HEK293 (cell line): Measurements from ENCODE around the gene HLA-DMA.

Experiments used
- FEZF1 ChIP-seq: fragments of 450-650 bp; formaldehyde crosslinking; IDR thresholded peaks from 2 replicates; pipeline ENCODE4 v1.5.1; 2016; ENCODE audit warnings: missing biosample characterization, missing genetic modification characterization
- GFI1B ChIP-seq: fragments of 450-650 bp; formaldehyde crosslinking; IDR thresholded peaks from 2 replicates; pipeline ENCODE4 v1.5.1; 2016; ENCODE audit warnings: missing biosample characterization, missing genetic modification characterization
- GLI4 ChIP-seq: fragments of 450-650 bp; formaldehyde crosslinking; IDR thresholded peaks from 2 replicates; pipeline ENCODE4 v1.5.1; 2016; ENCODE audit warnings: missing biosample characterization, missing genetic modification characterization
- KLF7 ChIP-seq: fragments of 450-650 bp; formaldehyde crosslinking; IDR thresholded peaks from 2 replicates; pipeline ENCODE4 v1.5.1; 2016; ENCODE audit warnings: missing biosample characterization, missing genetic modification characterization, borderline replicate concordance
- MZF1 ChIP-seq: fragments of 450-650 bp; formaldehyde crosslinking; IDR thresholded peaks from 2 replicates; pipeline ENCODE4 v1.5.1; 2017; ENCODE audit warnings: missing biosample characterization, missing genetic modification characterization, borderline replicate concordance
- OVOL3 ChIP-seq: fragments of 450-650 bp; formaldehyde crosslinking; IDR thresholded peaks from 2 replicates; pipeline ENCODE4 v1.5.1; 2016; ENCODE audit warnings: missing biosample characterization, missing genetic modification characterization
- RBAK ChIP-seq: fragments of 450-650 bp; formaldehyde crosslinking; IDR thresholded peaks from 2 replicates; pipeline ENCODE4 v1.5.1; 2016; ENCODE audit warnings: missing biosample characterization, missing genetic modification characterization
- WT1 ChIP-seq: fragments of 450-650 bp; formaldehyde crosslinking; IDR thresholded peaks from 2 replicates; pipeline ENCODE4 v1.5.1; 2016; ENCODE audit warnings: missing biosample characterization, missing genetic modification characterization
- ZBTB21 ChIP-seq: fragments of 450-650 bp; formaldehyde crosslinking; IDR thresholded peaks from 2 replicates; pipeline ENCODE4 v1.5.1; 2017; ENCODE audit warnings: missing biosample characterization, missing genetic modification characterization
- ZEB2 ChIP-seq: fragments of 450-650 bp; formaldehyde crosslinking; IDR thresholded peaks from 2 replicates; pipeline ENCODE4 v1.5.1; 2016; ENCODE audit warnings: missing biosample characterization, missing genetic modification characterization
- ZFP3 ChIP-seq: fragments of 450-650 bp; formaldehyde crosslinking; IDR thresholded peaks from 2 replicates; pipeline ENCODE4 v1.5.1; 2016; ENCODE audit warnings: low read depth, missing biosample characterization, missing genetic modification characterization
- ZFP37 ChIP-seq: fragments of 450-650 bp; formaldehyde crosslinking; IDR thresholded peaks from 2 replicates; pipeline ENCODE4 v1.5.1; 2016; ENCODE audit warnings: missing biosample characterization, missing genetic modification characterization
- ZFP69B ChIP-seq: fragments of 450-650 bp; formaldehyde crosslinking; IDR thresholded peaks from 2 replicates; pipeline ENCODE4 v1.5.1; 2016; ENCODE audit warnings: missing biosample characterization, missing genetic modification characterization
- ZIC2 ChIP-seq: fragments of 450-650 bp; formaldehyde crosslinking; IDR thresholded peaks from 2 replicates; pipeline ENCODE4 v1.5.1; 2016; ENCODE audit warnings: missing biosample characterization, missing genetic modification characterization
- ZNF175 ChIP-seq: fragments of 450-650 bp; formaldehyde crosslinking; IDR thresholded peaks from 2 replicates; pipeline ENCODE4 v1.5.1; 2016; ENCODE audit warnings: missing biosample characterization, missing genetic modification characterization
- ZNF23 ChIP-seq: fragments of 450-650 bp; formaldehyde crosslinking; IDR thresholded peaks from 2 replicates; pipeline ENCODE4 v1.5.1; 2016; ENCODE audit warnings: missing biosample characterization, missing genetic modification characterization, borderline replicate concordance
- ZNF248 ChIP-seq: fragments of 450-650 bp; formaldehyde crosslinking; IDR thresholded peaks from 2 replicates; pipeline ENCODE4 v1.5.1; 2017; ENCODE audit warnings: missing biosample characterization, missing genetic modification characterization
- ZNF311 ChIP-seq: fragments of 450-650 bp; formaldehyde crosslinking; IDR thresholded peaks from 2 replicates; pipeline ENCODE4 v1.5.1; 2017; ENCODE audit warnings: missing biosample characterization, missing genetic modification characterization, borderline replicate concordance
- ZNF530 ChIP-seq: fragments of 450-650 bp; formaldehyde crosslinking; IDR thresholded peaks from 2 replicates; pipeline ENCODE4 v1.5.1; 2016; ENCODE audit warnings: low read depth, missing biosample characterization, missing genetic modification characterization
- ZNF561 ChIP-seq: fragments of 450-650 bp; IDR thresholded peaks from 2 replicates; pipeline ENCODE4 v1.5.1; 2018; ENCODE audit warnings: missing biosample characterization, missing genetic modification characterization, borderline replicate concordance
- ZNF623 ChIP-seq: fragments of 450-650 bp; formaldehyde crosslinking; IDR thresholded peaks from 2 replicates; pipeline ENCODE4 v1.5.1; 2016; ENCODE audit warnings: missing biosample characterization, missing genetic modification characterization
- ZNF785 ChIP-seq: fragments of 450-650 bp; formaldehyde crosslinking; IDR thresholded peaks from 2 replicates; pipeline ENCODE4 v1.5.1; 2016; ENCODE audit warnings: missing biosample characterization, missing genetic modification characterization
- TF ChIP-seq, protein P1 (sequence below): fragments of 450-650 bp; formaldehyde crosslinking; IDR thresholded peaks from 2 replicates; pipeline ENCODE4 v1.5.1; 2016; ENCODE audit warnings: missing biosample characterization, missing genetic modification characterization
- TF ChIP-seq, protein P2 (sequence below): fragments of 450-650 bp; IDR thresholded peaks from 2 replicates; pipeline ENCODE4 v1.5.1; 2018; ENCODE audit warnings: missing biosample characterization, mild to moderate bottlenecking, missing genetic modification characterization
- TF ChIP-seq, protein P3 (sequence below): fragments of 450-650 bp; formaldehyde crosslinking; IDR thresholded peaks from 2 replicates; pipeline ENCODE4 v1.5.1; 2017; ENCODE audit warnings: missing biosample characterization, missing genetic modification characterization
- TF ChIP-seq, protein P4 (sequence below): fragments of 450-650 bp; formaldehyde crosslinking; IDR thresholded peaks from 2 replicates; pipeline ENCODE4 v1.5.1; 2017; ENCODE audit warnings: missing biosample characterization, missing genetic modification characterization
- TF ChIP-seq, protein P5 (sequence below): fragments of 450-650 bp; formaldehyde crosslinking; optimal IDR thresholded peaks from 2 replicates; pipeline ENCODE3; 2016; ENCODE audit warnings: missing biosample characterization, mild to moderate bottlenecking, missing genetic modification characterization
- TF ChIP-seq, protein P6 (sequence below): fragments of 450-650 bp; formaldehyde crosslinking; IDR thresholded peaks from 2 replicates; pipeline ENCODE4 v1.5.1; 2016; ENCODE audit warnings: missing biosample characterization, missing genetic modification characterization, low read depth
- TF ChIP-seq, protein P7 (sequence below): fragments of 450-650 bp; formaldehyde crosslinking; IDR thresholded peaks from 2 replicates; pipeline ENCODE4 v1.5.1; 2016; ENCODE audit warnings: missing biosample characterization, missing genetic modification characterization

The HLA-DMA gene

DNA sequence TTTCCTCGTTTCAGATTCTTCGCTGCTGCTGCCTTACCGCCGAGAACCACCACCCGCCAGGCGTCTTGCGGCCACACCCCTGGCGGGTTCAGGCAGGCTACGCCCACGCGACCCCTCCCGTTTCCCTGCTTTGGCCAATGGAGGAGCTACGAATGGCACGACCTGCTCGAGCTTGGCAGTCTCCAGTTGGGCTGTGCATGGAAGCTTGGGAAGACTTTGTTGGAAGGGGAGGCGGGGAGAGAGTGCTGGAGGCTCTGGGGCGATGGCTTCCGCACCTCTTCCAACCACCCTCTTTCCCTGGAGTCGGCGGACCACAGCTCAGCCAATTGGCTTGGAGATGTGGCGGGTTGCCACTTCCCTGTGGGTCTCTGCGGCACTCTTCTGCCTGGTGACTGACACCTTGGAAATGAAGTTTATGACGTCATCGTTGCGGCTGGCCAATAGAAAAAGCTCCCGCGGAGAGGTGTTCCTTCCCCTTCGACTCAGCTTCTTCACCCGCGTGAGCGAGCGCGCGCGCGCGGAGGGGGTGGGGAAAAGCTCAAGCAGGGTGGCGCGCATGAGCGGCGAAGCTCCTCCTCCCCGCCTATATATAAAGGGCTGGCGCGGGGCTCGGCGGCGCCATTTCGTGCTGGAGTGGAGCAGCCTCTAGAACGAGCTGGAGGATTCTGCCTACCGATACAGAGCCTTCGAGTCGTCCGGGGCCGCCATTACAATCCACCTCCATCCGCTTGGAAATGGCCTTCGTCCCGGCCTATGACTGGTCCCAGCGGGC lies 18.9 kb upstream of the HLA-DMA start (continued):
- TF ChIP-seq, protein P1, sequence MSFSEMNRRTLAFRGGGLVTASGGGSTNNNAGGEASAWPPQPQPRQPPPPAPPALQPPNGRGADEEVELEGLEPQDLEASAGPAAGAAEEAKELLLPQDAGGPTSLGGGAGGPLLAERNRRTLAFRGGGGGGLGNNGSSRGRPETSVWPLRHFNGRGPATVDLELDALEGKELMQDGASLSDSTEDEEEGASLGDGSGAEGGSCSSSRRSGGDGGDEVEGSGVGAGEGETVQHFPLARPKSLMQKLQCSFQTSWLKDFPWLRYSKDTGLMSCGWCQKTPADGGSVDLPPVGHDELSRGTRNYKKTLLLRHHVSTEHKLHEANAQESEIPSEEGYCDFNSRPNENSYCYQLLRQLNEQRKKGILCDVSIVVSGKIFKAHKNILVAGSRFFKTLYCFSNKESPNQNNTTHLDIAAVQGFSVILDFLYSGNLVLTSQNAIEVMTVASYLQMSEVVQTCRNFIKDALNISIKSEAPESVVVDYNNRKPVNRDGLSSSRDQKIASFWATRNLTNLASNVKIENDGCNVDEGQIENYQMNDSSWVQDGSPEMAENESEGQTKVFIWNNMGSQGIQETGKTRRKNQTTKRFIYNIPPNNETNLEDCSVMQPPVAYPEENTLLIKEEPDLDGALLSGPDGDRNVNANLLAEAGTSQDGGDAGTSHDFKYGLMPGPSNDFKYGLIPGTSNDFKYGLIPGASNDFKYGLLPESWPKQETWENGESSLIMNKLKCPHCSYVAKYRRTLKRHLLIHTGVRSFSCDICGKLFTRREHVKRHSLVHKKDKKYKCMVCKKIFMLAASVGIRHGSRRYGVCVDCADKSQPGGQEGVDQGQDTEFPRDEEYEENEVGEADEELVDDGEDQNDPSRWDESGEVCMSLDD (tag by site-specific recombination), result peak; percentile 46; the same call in 1 of the 2 replicates
- TF ChIP-seq ZIC2 (tag by site-specific recombination) (no peak; the same call in 1 of the 2 replicates), ZFP69B (tag by site-specific recombination) (0 out of 2 replicates have a peak, but pooled peaks have one; percentile 25), WT1 (tag by site-specific recombination) (peak; percentile 63), OVOL3 (tag by site-specific recombination) (no peak; the same call in 1 of the 2 replicates), ZNF311 (tag by site-specific recombination) (no peak), ZNF785 (tag by site-specific recombination) (peak; percentile 42; the same call in 1 of the 2 replicates), GLI4 (tag by site-specific recombination) (peak; percentile 96), KLF7 (tag by site-specific recombination) (peak; percentile 82), ZNF23 (no peak), ZFP37 (peak; percentile 5; the same call in 1 of the 2 replicates), ZEB2 (tag by site-specific recombination) (peak; percentile 44), ZNF561 (tag by site-specific recombination) (no peak), MZF1 (tag by site-specific recombination) (no peak), FEZF1 (tag by site-specific recombination) (0 out of 2 replicates have a peak, but pooled peaks have one; percentile 15), ZNF623 (peak; percentile 43; the same call in 1 of the 2 replicates), ZNF530 (no peak), ZNF248 (tag by site-specific recombination) (no peak), ZNF175 (tag by site-specific recombination) (no peak), GFI1B (tag by site-specific recombination) (no peak), RBAK (tag by site-specific recombination) (no peak), ZBTB21 (peak; percentile 97), ZFP3 (tag by site-specific recombination) (no peak)
- TF ChIP-seq, protein P2, sequence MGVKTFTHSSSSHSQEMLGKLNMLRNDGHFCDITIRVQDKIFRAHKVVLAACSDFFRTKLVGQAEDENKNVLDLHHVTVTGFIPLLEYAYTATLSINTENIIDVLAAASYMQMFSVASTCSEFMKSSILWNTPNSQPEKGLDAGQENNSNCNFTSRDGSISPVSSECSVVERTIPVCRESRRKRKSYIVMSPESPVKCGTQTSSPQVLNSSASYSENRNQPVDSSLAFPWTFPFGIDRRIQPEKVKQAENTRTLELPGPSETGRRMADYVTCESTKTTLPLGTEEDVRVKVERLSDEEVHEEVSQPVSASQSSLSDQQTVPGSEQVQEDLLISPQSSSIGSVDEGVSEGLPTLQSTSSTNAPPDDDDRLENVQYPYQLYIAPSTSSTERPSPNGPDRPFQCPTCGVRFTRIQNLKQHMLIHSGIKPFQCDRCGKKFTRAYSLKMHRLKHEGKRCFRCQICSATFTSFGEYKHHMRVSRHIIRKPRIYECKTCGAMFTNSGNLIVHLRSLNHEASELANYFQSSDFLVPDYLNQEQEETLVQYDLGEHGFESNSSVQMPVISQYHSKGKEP (tag by site-specific recombination), result peak; percentile 52
- TF ChIP-seq, protein P3, sequence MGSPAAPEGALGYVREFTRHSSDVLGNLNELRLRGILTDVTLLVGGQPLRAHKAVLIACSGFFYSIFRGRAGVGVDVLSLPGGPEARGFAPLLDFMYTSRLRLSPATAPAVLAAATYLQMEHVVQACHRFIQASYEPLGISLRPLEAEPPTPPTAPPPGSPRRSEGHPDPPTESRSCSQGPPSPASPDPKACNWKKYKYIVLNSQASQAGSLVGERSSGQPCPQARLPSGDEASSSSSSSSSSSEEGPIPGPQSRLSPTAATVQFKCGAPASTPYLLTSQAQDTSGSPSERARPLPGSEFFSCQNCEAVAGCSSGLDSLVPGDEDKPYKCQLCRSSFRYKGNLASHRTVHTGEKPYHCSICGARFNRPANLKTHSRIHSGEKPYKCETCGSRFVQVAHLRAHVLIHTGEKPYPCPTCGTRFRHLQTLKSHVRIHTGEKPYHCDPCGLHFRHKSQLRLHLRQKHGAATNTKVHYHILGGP, result no peak
- TF ChIP-seq, protein P4, sequence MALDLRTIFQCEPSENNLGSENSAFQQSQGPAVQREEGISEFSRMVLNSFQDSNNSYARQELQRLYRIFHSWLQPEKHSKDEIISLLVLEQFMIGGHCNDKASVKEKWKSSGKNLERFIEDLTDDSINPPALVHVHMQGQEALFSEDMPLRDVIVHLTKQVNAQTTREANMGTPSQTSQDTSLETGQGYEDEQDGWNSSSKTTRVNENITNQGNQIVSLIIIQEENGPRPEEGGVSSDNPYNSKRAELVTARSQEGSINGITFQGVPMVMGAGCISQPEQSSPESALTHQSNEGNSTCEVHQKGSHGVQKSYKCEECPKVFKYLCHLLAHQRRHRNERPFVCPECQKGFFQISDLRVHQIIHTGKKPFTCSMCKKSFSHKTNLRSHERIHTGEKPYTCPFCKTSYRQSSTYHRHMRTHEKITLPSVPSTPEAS (tag by site-specific recombination), result 0 out of 2 replicates have a peak, but pooled peaks have one; percentile 12
- TF ChIP-seq, protein P5, sequence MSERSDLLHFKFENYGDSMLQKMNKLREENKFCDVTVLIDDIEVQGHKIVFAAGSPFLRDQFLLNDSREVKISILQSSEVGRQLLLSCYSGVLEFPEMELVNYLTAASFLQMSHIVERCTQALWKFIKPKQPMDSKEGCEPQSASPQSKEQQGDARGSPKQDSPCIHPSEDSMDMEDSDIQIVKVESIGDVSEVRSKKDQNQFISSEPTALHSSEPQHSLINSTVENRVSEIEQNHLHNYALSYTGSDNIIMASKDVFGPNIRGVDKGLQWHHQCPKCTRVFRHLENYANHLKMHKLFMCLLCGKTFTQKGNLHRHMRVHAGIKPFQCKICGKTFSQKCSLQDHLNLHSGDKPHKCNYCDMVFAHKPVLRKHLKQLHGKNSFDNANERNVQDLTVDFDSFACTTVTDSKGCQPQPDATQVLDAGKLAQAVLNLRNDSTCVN, result peak; percentile 94
- TF ChIP-seq, protein P6, sequence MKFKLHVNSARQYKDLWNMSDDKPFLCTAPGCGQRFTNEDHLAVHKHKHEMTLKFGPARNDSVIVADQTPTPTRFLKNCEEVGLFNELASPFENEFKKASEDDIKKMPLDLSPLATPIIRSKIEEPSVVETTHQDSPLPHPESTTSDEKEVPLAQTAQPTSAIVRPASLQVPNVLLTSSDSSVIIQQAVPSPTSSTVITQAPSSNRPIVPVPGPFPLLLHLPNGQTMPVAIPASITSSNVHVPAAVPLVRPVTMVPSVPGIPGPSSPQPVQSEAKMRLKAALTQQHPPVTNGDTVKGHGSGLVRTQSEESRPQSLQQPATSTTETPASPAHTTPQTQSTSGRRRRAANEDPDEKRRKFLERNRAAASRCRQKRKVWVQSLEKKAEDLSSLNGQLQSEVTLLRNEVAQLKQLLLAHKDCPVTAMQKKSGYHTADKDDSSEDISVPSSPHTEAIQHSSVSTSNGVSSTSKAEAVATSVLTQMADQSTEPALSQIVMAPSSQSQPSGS (tag by site-specific recombination), result peak; percentile 100
- TF ChIP-seq, protein P7, sequence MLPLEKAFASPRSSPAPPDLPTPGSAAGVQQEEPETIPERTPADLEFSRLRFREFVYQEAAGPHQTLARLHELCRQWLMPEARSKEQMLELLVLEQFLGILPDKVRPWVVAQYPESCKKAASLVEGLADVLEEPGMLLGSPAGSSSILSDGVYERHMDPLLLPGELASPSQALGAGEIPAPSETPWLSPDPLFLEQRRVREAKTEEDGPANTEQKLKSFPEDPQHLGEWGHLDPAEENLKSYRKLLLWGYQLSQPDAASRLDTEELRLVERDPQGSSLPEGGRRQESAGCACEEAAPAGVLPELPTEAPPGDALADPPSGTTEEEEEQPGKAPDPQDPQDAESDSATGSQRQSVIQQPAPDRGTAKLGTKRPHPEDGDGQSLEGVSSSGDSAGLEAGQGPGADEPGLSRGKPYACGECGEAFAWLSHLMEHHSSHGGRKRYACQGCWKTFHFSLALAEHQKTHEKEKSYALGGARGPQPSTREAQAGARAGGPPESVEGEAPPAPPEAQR (tag by site-specific recombination), result peak; percentile 13; the same call in 1 of the 2 replicates
